OCI-LY3 (cell line): ENCODE measurements around the gene FKBP9.

ENCODE experiments used
- H2AFZ ChIP-seq: fragments of 200-600, 300-600 bp; shearing (Covaris generic); 2 replicates; pipeline ENCODE4 v1.6.0; 2014; ENCODE audit warnings: antibody characterized with exemption, low read depth, low read length
- H3K27ac ChIP-seq: fragments of 200-600, 300-600 bp; sonication (generic); 2 replicates; pipeline ENCODE4 v1.5.1; 2014; ENCODE audit warnings: mild to moderate bottlenecking, low read length, moderate library complexity, mixed read lengths
- H3K27me3 ChIP-seq: fragments of 200-600, 300-600 bp; sonication (generic); 2 replicates; pipeline ENCODE4 v1.6.1; 2014; ENCODE audit warnings: low read depth, low read length, mixed read lengths
- H3K36me3 ChIP-seq: fragments of 200-600, 300-600 bp; sonication (generic); replicated peaks from 2 replicates; pipeline ENCODE3; 2014; ENCODE audit warnings: low read depth, low read length, mixed read lengths
- H3K4me1 ChIP-seq: fragments of 300-600, 200-600 bp; sonication (generic); 2 replicates; pipeline ENCODE4 v1.6.1; 2014; ENCODE audit warnings: low read length, mixed read lengths
- H3K4me2 ChIP-seq: fragments of 200-600, 300-600 bp; sonication (generic); 2 replicates; pipeline ENCODE4 v1.6.1; 2014; ENCODE audit warnings: low read length, mixed read lengths
- H3K4me3 ChIP-seq: fragments of 300-600, 200-600 bp; sonication (generic); 2 replicates; pipeline ENCODE4 v1.5.1; 2014; ENCODE audit warnings: antibody characterized with exemption, mild to moderate bottlenecking, low read length, moderate library complexity
- H3K79me2 ChIP-seq: fragments of 300-600, 200-600 bp; shearing (Covaris generic); 2 replicates; pipeline ENCODE4 v1.6.1; 2014; ENCODE audit warnings: mild to moderate bottlenecking, low read length, mixed read lengths
- H3K9ac ChIP-seq: fragments of 300-600, 200-600 bp; shearing (Covaris generic); 2 replicates; pipeline ENCODE4 v1.6.0; 2014; ENCODE audit warnings: mild to moderate bottlenecking, low read length, moderate library complexity
- H3K9me3 ChIP-seq: fragments of 200-600, 300-600 bp; shearing (Covaris generic); 2 replicates; pipeline ENCODE4 v1.6.1; 2014; ENCODE audit warnings: low read length, mixed read lengths; ENCODE audit not compliant: insufficient read depth
- H4K20me1 ChIP-seq: fragments of 200-600, 300-600 bp; sonication (generic); 2 replicates; pipeline ENCODE4 v1.6.1; 2016; ENCODE audit warnings: low read length, mixed read lengths; ENCODE audit not compliant: insufficient read depth
- CTCF ChIP-seq: fragments of 200-600, 300-600 bp; sonication (generic); IDR thresholded peaks from 2 replicates; pipeline ENCODE4 v1.5.1; 2014; ENCODE audit warnings: antibody characterized with exemption, low read length, low read depth
- EZH2phosphoT487 ChIP-seq: fragments of 200-600 bp; shearing (Covaris generic); IDR thresholded peaks from 2 replicates; pipeline ENCODE4 v1.6.1; 2018; ENCODE audit warnings: antibody characterized with exemption, mixed run types, low read depth

Gene FKBP9

DNA sequence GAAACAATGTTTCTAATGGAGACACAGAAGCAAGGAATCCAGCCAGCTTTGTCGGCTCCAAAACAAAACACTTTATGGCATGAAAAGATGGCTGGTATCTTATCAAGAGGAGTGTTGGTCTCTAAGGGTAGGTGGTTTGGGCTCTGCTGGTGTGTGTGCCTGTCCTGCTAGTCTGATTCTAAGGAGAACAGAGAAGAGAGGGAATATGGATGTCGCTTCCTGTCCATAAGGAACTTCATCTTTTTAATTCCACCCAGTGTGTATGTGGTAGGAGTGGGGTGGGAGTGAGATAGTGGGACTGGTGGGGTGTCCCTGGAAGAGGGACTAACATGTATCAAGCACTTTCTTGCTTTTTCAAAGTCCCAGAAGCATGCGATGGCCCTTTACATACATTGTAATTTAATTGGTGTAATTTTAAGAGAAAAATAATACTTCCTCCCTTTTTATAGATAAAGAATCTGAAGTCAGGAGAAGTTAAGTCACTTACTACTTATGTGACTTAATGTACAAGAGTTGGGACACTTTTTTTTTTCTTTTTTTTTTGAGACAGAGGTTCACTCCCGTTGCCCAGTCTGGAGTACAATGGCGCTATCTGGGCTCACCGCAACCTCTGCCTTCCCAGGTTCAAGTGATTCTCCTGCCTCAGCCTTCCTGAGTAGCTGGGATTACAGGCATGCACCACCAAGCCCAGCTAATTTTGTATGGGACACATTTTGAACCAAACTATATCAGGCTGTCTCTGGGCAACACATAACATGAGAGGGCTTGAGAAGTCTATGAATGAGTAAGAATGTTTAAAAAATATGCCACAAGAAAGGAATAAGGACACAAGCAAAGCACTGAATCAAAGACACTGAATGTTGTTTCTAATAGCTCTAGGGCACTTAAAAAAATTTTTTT is 86.5 kb downstream of the FKBP9 start:
- Histone ChIP-seq H3K79me2 (peaks cover 95% of the 10 kb centered on the region), H3K4me2 (no peak overlapping the region), H3K4me3 (no peak overlapping the region), H3K9ac (no peak overlapping the region), H3K9me3 (no peaks in the 10 kb centered on the region), H3K4me1 (peaks cover 45% of the 10 kb centered on the region), H4K20me1 (peaks cover 50% of the 10 kb centered on the region), H2AFZ (no peak overlapping the region), H3K27ac (no peak overlapping the region), H3K36me3 (peaks cover 4% of the 10 kb centered on the region), H3K27me3 (no peaks in the 10 kb centered on the region)
- TF ChIP-seq CTCF (no peak), EZH2phosphoT487 (no peak)

GRCh38 chr7:33044401-33044718 is 87.1 kb downstream of the FKBP9 start:
- H3K9ac ChIP-seq = no peak overlapping the region
- H3K79me2 ChIP-seq = peaks cover 95% of the 10 kb centered on the region
- H3K4me2 ChIP-seq = no peak overlapping the region
- TF ChIP-seq CTCF (no peak), EZH2phosphoT487 (no peak)
- no peak overlapping the region for H2AFZ ChIP-seq
- H3K4me1 ChIP-seq = peaks cover 44% of the 10 kb centered on the region
- H3K27me3 ChIP-seq = no peaks in the 10 kb centered on the region
- H4K20me1 ChIP-seq = peaks cover 48% of the 10 kb centered on the region
- no peaks in the 10 kb centered on the region for H3K9me3 ChIP-seq
- H3K36me3 ChIP-seq = peaks cover 4% of the 10 kb centered on the region
- no peak overlapping the region for H3K27ac ChIP-seq
- H3K4me3 ChIP-seq = no peak overlapping the region

GRCh38 chr7:33044986-33045385 is 87.7 kb downstream of the FKBP9 start:
- Histone ChIP-seq H3K4me2 (peak overlapping the region; percentile 59), H3K4me1 (peaks cover 45% of the 10 kb centered on the region), H3K79me2 (peaks cover 94% of the 10 kb centered on the region), H3K9ac (no peak overlapping the region), H4K20me1 (peaks cover 47% of the 10 kb centered on the region), H3K27me3 (no peaks in the 10 kb centered on the region), H2AFZ (no peak overlapping the region), H3K36me3 (peaks cover 4% of the 10 kb centered on the region), H3K9me3 (no peaks in the 10 kb centered on the region), H3K4me3 (no peak overlapping the region), H3K27ac (no peak overlapping the region)
- TF ChIP-seq CTCF (no peak), EZH2phosphoT487 (no peak)

GRCh38 chr7:33048257-33048656 is 91.0 kb downstream of the FKBP9 start:
- no peaks in the 10 kb centered on the region for H3K9me3 ChIP-seq
- H3K79me2 ChIP-seq = peaks cover 89% of the 10 kb centered on the region
- H3K4me2 ChIP-seq = no peak overlapping the region
- no peak overlapping the region for H3K4me3 ChIP-seq
- peaks cover 59% of the 10 kb centered on the region for H4K20me1 ChIP-seq
- H2AFZ ChIP-seq = no peak overlapping the region
- H3K36me3 ChIP-seq = peaks cover 4% of the 10 kb centered on the region
- TF ChIP-seq EZH2phosphoT487 = no peak
- no peak for TF ChIP-seq CTCF
- H3K4me1 ChIP-seq = peaks cover 45% of the 10 kb centered on the region
- H3K9ac ChIP-seq = no peak overlapping the region
- H3K27ac ChIP-seq = no peak overlapping the region
- no peaks in the 10 kb centered on the region for H3K27me3 ChIP-seq
